VCaP (cell line): Measurements from ENCODE around the gene AVPR1B.

Experiments used
- H3K27ac ChIP-seq: fragments of 450-650 bp; 2 replicates; pipeline ENCODE4 v1.5.1; 2017
- CTCF ChIP-seq: fragments of 450-650 bp; conservative IDR thresholded peaks from 2 replicates; pipeline ENCODE4 v1.5.1; 2017; ENCODE audit warnings: mild to moderate bottlenecking, moderate library complexity

The AVPR1B gene

GRCh38 chr1:206106328-206107167, 10.6 kb downstream of the AVPR1B start:
- peak; percentile 91 for TF ChIP-seq CTCF
- 0 out of 2 replicates have a peak overlapping the region, but pooled peaks have one; percentile 5 for H3K27ac ChIP-seq

GRCh38 chr1:206105464-206105995, 11.7 kb downstream of the AVPR1B start:
- H3K27ac ChIP-seq, result no peak overlapping the region
- TF ChIP-seq CTCF, result no peak

GRCh38 chr1:206103979-206104378, 13.2 kb downstream of the AVPR1B start:
- H3K27ac ChIP-seq, result no peak overlapping the region
- TF ChIP-seq CTCF, result no peak

GRCh38 chr1:206102292-206102936, 14.8 kb downstream of the AVPR1B start:
- no peak for TF ChIP-seq CTCF
- H3K27ac ChIP-seq, result no peak overlapping the region

GRCh38 chr1:206101351-206102045, 15.7 kb downstream of the AVPR1B start:
- no peak overlapping the region for H3K27ac ChIP-seq
- TF ChIP-seq CTCF, result no peak

GRCh38 chr1:206100226-206100815, 16.9 kb downstream of the AVPR1B start:
- TF ChIP-seq CTCF, result no peak
- H3K27ac ChIP-seq, result no peak overlapping the region
